GM23338 (cell line): ENCODE results near the gene RAB19. TPM values are rescaled to one million over a fixed set of nuclear protein-coding genes. Genes with fewer than 3 reads are reported as not detected.

ENCODE experiments used
- ATAC-seq: fragments of 200-7000 bp; cut with Tn5 transposase; 3 replicates; pipeline ENCODE4 v1.9.1; 2020
- DNase-seq: peaks from one replicate; pipeline ENCODE4 v3.0.0-alpha.2; 2015; ENCODE audit warnings: low spot score
- H2AFZ ChIP-seq: fragments of 200-600 bp; sonication (generic); 2 replicates; pipeline ENCODE4 v1.8.0; 2016; ENCODE audit warnings: antibody characterized with exemption, mild to moderate bottlenecking, moderate library complexity
- H3F3A ChIP-seq: fragments of 200-600 bp; sonication (generic); replicated peaks from 2 replicates; pipeline ENCODE4 v1.8.0; 2017; ENCODE audit warnings: antibody characterized with exemption, mixed run types, low read depth
- H3K27ac ChIP-seq: fragments of 200-600 bp; sonication (generic); 2 replicates; pipeline ENCODE4 v1.6.1; 2016; ENCODE audit warnings: low read depth
- H3K27me3 ChIP-seq: fragments of 200-600 bp; sonication (generic); 2 replicates; pipeline ENCODE4 v1.8.0; 2016; ENCODE audit warnings: mild to moderate bottlenecking, mixed run types, moderate library complexity; ENCODE audit not compliant: insufficient read depth
- H3K36me3 ChIP-seq: fragments of 200-600 bp; sonication (generic); 2 replicates; pipeline ENCODE4 v1.8.0; 2016; ENCODE audit warnings: mild to moderate bottlenecking; ENCODE audit not compliant: insufficient read depth
- H3K4me1 ChIP-seq: fragments of 200-600 bp; sonication (generic); 2 replicates; pipeline ENCODE4 v1.8.0; 2016; ENCODE audit warnings: mild to moderate bottlenecking, moderate library complexity; ENCODE audit not compliant: insufficient read depth
- H3K4me2 ChIP-seq: fragments of 200-600 bp; sonication (generic); 2 replicates; pipeline ENCODE4 v1.7.1; 2017; ENCODE audit warnings: mixed run types
- H3K4me3 ChIP-seq: fragments of 200-600 bp; sonication (generic); 2 replicates; pipeline ENCODE4 v1.6.1; 2016; ENCODE audit warnings: mixed run types
- H3K79me2 ChIP-seq: fragments of 200-600 bp; sonication (generic); replicated peaks from 2 replicates; pipeline ENCODE4 v1.8.0; 2017; ENCODE audit warnings: mild to moderate bottlenecking; ENCODE audit not compliant: insufficient read depth
- H3K9me2 ChIP-seq: fragments of 200-600 bp; sonication (generic); 2 replicates; pipeline ENCODE4 v1.8.0; 2017; ENCODE audit not compliant: insufficient read depth
- H4K20me1 ChIP-seq: fragments of 200-600 bp; sonication (generic); replicated peaks from 2 replicates; pipeline ENCODE4 v1.8.0; 2017; ENCODE audit warnings: mild to moderate bottlenecking; ENCODE audit not compliant: insufficient read depth
- H3K27ac Mint-ChIP-seq: 2 replicates; pipeline ENCODE4 v1.8.0; 2020; ENCODE audit warnings: inconsistent platforms, mild to moderate bottlenecking, moderate library complexity, mixed read lengths
- H3K27me3 Mint-ChIP-seq: 3 replicates; pipeline ENCODE4 v1.8.0; 2022; ENCODE audit warnings: low read depth, mild to moderate bottlenecking, moderate library complexity, mixed read lengths, inconsistent platforms; ENCODE audit not compliant: insufficient read depth, poor library complexity
- H3K36me3 Mint-ChIP-seq: 3 replicates; pipeline ENCODE4 v1.8.0; 2021; ENCODE audit warnings: low read depth, mild to moderate bottlenecking, inconsistent platforms, moderate library complexity, mixed read lengths
- H3K4me1 Mint-ChIP-seq: 3 replicates; pipeline ENCODE4 v1.8.0; 2020; ENCODE audit warnings: mild to moderate bottlenecking, inconsistent platforms, mixed read lengths
- H3K4me3 Mint-ChIP-seq: 3 replicates; pipeline ENCODE4 v1.8.0; 2021; ENCODE audit warnings: moderate library complexity, mild to moderate bottlenecking, inconsistent platforms, mixed read lengths
- H3K9me3 Mint-ChIP-seq: 3 replicates; pipeline ENCODE4 v1.8.0; 2020; ENCODE audit warnings: moderate library complexity, mild to moderate bottlenecking, inconsistent platforms, mixed read lengths
- EZH2 ChIP-seq: fragments of 200-600 bp; sonication (generic); IDR thresholded peaks from one replicate; pipeline ENCODE4 v1.8.0; 2017; ENCODE audit warnings: antibody characterized with exemption, mild to moderate bottlenecking, low read depth; ENCODE audit not compliant: unreplicated experiment
- JUNB ChIP-seq: IDR thresholded peaks from one replicate; pipeline ENCODE4 v1.6.1; 2016; ENCODE audit warnings: antibody characterized with exemption; ENCODE audit not compliant: unreplicated experiment
- NANOG ChIP-seq: IDR thresholded peaks from 2 replicates; pipeline ENCODE4 v1.6.1; 2016; ENCODE audit warnings: antibody characterized with exemption, borderline replicate concordance
- ZNF114 ChIP-seq: fragments of 250-450 bp; sonication (Bioruptor Pico); IDR thresholded peaks from 2 replicates; pipeline ENCODE4 v1.5.0; 2020; ENCODE audit warnings: mild to moderate bottlenecking, moderate library complexity
- ZNF331 ChIP-seq: fragments of 250-450 bp; sonication (Bioruptor Pico); IDR thresholded peaks from 2 replicates; pipeline ENCODE4 v1.5.0; 2020; ENCODE audit warnings: low read depth, mild to moderate bottlenecking, moderate library complexity
- polyA plus RNA-seq: library from polyadenylated mRNA; unstranded; fragments of >200 nt; fragmentation: Nextera tagmentation; extraction: Ambion mirVana; gene quantifications from 2 replicates; pipeline ENCODE4 v1.2.1, GENCODE V29; 2016
- total RNA-seq: library from RNA; depleted of rRNA; stranded (reverse); fragments of >200 nt; shearing (Covaris generic); gene quantifications from 2 replicates; pipeline ENCODE4 v1.2.3, GENCODE V29; 2014
- TF ChIP-seq, protein P1 (sequence below), 2 experiments: fragments of 200-600 bp in 1 of 2; sonication (generic) in 1 of 2; conservative IDR thresholded peaks; 2 replicates each; pipeline versions ENCODE4 v1.5.1 to v1.6.1; 2016 to 2017; ENCODE audit warnings: antibody characterized with exemption in 2 of 2, low read depth in 2 of 2, mild to moderate bottlenecking in 2 of 2, moderate library complexity in 1 of 2
- TF ChIP-seq, protein P2 (sequence below): IDR thresholded peaks from one replicate; pipeline ENCODE4 v1.6.1; 2018; ENCODE audit warnings: antibody characterized with exemption; ENCODE audit not compliant: unreplicated experiment
- TF ChIP-seq, protein P3 (sequence below): IDR thresholded peaks from 2 replicates; pipeline ENCODE4 v1.6.1; 2016; ENCODE audit warnings: antibody characterized with exemption

The RAB19 gene
- total and polyA plus RNA-seq, 2 experiments from 2014 or later, result 2.5 to 5.2 TPM

DNA sequence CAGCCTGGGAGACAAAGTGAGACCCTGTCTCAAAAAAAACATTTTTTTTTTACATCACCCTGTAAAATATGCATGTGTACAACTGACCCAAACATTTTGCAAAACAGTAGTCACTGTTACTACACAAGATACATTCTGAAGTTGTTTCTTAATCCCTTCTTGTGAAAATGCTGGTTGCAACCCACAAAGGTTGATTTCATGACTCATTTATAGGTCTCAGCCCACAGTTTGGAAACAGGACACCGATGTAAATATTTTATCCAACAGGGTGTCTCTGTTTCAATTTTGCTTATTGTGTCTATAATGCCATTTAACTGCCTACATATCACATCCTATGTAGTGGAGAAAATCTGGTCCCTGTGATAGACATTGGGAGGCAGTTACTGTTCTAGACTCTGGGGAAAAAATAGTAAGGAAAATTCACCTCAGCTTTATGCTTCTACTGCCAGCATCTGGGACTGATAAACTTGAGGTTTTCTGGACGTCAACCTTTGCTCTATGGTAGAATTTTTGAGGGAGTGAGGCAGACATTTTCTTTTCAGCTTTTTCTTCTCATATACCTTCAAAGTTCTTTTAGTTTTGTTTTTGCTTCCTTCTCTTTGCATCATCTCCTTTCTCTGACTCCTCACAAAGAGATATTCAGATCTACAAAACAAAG lies 1.6 kb upstream of the RAB19 start:
- peak overlapping the region; percentile 34; the same call in 1 of the 2 replicates for H3K4me2 ChIP-seq
- H3K27ac Mint-ChIP-seq, result no peak overlapping the region

DNA sequence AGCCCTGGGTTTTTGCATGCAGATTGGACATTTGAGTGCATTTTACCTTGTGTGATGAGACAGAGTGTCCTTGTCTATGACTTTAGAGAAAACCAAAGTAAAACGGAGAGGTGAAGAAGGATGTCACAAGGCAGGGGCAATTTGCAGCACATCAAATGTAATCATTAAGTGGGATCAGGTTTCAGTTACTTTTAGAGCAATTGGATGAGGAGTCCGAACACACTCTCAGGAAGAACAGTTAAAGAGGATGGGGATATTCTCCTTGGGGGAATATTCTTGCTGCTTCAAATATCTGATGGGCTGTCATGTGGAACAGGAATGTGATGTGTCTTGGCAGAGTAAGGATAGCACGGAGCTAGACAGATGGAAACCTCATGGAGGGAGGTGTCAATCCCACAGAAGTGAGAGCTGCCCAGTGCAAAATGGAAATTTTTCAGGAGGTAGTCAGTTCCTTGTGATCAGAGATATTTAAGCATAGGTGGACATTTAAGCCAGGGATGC lies 757 bp downstream of the RAB19 start:
- Histone ChIP-seq H3F3A (peaks cover 3% of the 10 kb centered on the region; the same call in 1 of the 2 replicates), H4K20me1 (no peaks in the 10 kb centered on the region), H3K4me2 (peak overlapping the region; percentile 79), H3K36me3 (no peaks in the 10 kb centered on the region), H3K9me2 (no peaks in the 10 kb centered on the region), H3K27me3 (no peaks in the 10 kb centered on the region), H3K4me3 (peak overlapping the region; percentile 62), H2AFZ (peak overlapping the region; percentile 96), H3K4me1 (peaks cover 10% of the 10 kb centered on the region), H3K27ac (peak overlapping the region; percentile 46; the same call in 1 of the 2 replicates), H3K79me2 (no peaks in the 10 kb centered on the region)
- peak overlapping the region; percentile 84 for H3K4me3 Mint-ChIP-seq
- DNase-seq (no peak), ATAC-seq (no peak)
- peaks cover 23% of the 10 kb centered on the region for H3K4me1 Mint-ChIP-seq
- no peak for TF ChIP-seq ZNF331 (CRISPR knock-in tag)
- TF ChIP-seq JUNB, result no peak
- TF ChIP-seq, protein P1, sequence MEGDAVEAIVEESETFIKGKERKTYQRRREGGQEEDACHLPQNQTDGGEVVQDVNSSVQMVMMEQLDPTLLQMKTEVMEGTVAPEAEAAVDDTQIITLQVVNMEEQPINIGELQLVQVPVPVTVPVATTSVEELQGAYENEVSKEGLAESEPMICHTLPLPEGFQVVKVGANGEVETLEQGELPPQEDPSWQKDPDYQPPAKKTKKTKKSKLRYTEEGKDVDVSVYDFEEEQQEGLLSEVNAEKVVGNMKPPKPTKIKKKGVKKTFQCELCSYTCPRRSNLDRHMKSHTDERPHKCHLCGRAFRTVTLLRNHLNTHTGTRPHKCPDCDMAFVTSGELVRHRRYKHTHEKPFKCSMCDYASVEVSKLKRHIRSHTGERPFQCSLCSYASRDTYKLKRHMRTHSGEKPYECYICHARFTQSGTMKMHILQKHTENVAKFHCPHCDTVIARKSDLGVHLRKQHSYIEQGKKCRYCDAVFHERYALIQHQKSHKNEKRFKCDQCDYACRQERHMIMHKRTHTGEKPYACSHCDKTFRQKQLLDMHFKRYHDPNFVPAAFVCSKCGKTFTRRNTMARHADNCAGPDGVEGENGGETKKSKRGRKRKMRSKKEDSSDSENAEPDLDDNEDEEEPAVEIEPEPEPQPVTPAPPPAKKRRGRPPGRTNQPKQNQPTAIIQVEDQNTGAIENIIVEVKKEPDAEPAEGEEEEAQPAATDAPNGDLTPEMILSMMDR (conservative IDR thresholded peaks at IDR 0.05; ENCODE audit: low read depth in 2 of 2), result no peak
- TF ChIP-seq ZNF114 (CRISPR knock-in tag), result no peak
- TF ChIP-seq, protein P2, sequence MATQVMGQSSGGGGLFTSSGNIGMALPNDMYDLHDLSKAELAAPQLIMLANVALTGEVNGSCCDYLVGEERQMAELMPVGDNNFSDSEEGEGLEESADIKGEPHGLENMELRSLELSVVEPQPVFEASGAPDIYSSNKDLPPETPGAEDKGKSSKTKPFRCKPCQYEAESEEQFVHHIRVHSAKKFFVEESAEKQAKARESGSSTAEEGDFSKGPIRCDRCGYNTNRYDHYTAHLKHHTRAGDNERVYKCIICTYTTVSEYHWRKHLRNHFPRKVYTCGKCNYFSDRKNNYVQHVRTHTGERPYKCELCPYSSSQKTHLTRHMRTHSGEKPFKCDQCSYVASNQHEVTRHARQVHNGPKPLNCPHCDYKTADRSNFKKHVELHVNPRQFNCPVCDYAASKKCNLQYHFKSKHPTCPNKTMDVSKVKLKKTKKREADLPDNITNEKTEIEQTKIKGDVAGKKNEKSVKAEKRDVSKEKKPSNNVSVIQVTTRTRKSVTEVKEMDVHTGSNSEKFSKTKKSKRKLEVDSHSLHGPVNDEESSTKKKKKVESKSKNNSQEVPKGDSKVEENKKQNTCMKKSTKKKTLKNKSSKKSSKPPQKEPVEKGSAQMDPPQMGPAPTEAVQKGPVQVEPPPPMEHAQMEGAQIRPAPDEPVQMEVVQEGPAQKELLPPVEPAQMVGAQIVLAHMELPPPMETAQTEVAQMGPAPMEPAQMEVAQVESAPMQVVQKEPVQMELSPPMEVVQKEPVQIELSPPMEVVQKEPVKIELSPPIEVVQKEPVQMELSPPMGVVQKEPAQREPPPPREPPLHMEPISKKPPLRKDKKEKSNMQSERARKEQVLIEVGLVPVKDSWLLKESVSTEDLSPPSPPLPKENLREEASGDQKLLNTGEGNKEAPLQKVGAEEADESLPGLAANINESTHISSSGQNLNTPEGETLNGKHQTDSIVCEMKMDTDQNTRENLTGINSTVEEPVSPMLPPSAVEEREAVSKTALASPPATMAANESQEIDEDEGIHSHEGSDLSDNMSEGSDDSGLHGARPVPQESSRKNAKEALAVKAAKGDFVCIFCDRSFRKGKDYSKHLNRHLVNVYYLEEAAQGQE, result no peak
- no peak for TF ChIP-seq NANOG
- H3K9me3 Mint-ChIP-seq, result no peaks in the 10 kb centered on the region; the same call in 2 of the 3 replicates
- peaks cover 11% of the 10 kb centered on the region for H3K27me3 Mint-ChIP-seq
- H3K27ac Mint-ChIP-seq, result no peak overlapping the region
- peaks cover 18% of the 10 kb centered on the region for H3K36me3 Mint-ChIP-seq

More for the DNA sequence above, 1.6 kb upstream of the RAB19 start:
- Histone ChIP-seq H3K36me3 (no peaks in the 10 kb centered on the region), H3K9me2 (no peaks in the 10 kb centered on the region), H3K27me3 (no peaks in the 10 kb centered on the region), H3K4me1 (peaks cover 10% of the 10 kb centered on the region), H3K27ac (peak overlapping the region; percentile 64; the same call in 1 of the 2 replicates), H3F3A (peaks cover 3% of the 10 kb centered on the region; the same call in 1 of the 2 replicates), H2AFZ (peak overlapping the region; percentile 33; the same call in 1 of the 2 replicates), H4K20me1 (no peaks in the 10 kb centered on the region), H3K79me2 (peaks cover 7% of the 10 kb centered on the region), H3K4me3 (no peak overlapping the region)
- peaks cover 27% of the 10 kb centered on the region for H3K4me1 Mint-ChIP-seq
- H3K36me3 Mint-ChIP-seq, result peaks cover 4% of the 10 kb centered on the region
- no peak for DNase-seq
- no peaks in the 10 kb centered on the region; the same call in 2 of the 3 replicates for H3K9me3 Mint-ChIP-seq
- peak overlapping the region; percentile 3; the same call in 1 of the 3 replicates for H3K4me3 Mint-ChIP-seq
- no peak for TF ChIP-seq EZH2
- TF ChIP-seq, protein P3, sequence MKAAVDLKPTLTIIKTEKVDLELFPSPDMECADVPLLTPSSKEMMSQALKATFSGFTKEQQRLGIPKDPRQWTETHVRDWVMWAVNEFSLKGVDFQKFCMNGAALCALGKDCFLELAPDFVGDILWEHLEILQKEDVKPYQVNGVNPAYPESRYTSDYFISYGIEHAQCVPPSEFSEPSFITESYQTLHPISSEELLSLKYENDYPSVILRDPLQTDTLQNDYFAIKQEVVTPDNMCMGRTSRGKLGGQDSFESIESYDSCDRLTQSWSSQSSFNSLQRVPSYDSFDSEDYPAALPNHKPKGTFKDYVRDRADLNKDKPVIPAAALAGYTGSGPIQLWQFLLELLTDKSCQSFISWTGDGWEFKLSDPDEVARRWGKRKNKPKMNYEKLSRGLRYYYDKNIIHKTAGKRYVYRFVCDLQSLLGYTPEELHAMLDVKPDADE, result no peak
- no peak for ATAC-seq
- peaks cover 11% of the 10 kb centered on the region for H3K27me3 Mint-ChIP-seq
